GM18909 (cell line): ENCODE data around the gene KRT75.

ENCODE experiments used
- ATAC-seq: cut with Tn5 transposase; IDR thresholded peaks from one replicate; pipeline ENCODE4 v1.9.1; 2021; ENCODE audit warnings: mild to moderate bottlenecking; ENCODE audit not compliant: unreplicated experiment, poor library complexity

KRT75 gene

GRCh38 chr12:52440821-52441319 lies 6.7 kb upstream of the KRT75 start:
- no peak for ATAC-seq

- no peak for ATAC-seq
These were observed 5.7 kb upstream of the KRT75 start for GRCh38 chr12:52439845-52440244.

- ATAC-seq = no peak
These were observed 5.2 kb upstream of the KRT75 start for GRCh38 chr12:52439420-52439819.

GRCh38 chr12:52438305-52439301 lies 4.4 kb upstream of the KRT75 start:
- ATAC-seq = no peak

- ATAC-seq = no peak
These were observed 3.3 kb upstream of the KRT75 start for GRCh38 chr12:52437508-52437907.

GRCh38 chr12:52436828-52437474 lies 2.8 kb upstream of the KRT75 start:
- ATAC-seq = no peak

GRCh38 chr12:52436000-52436827 lies 2.0 kb upstream of the KRT75 start:
- ATAC-seq = no peak

- ATAC-seq = no peak
These were observed 1.5 kb upstream of the KRT75 start for GRCh38 chr12:52435659-52435999.

- no peak for ATAC-seq
These were observed 774 bp upstream of the KRT75 start for GRCh38 chr12:52434760-52435530.

GRCh38 chr12:52433501-52434080 lies 580 bp downstream of the KRT75 start:
- ATAC-seq = no peak

GRCh38 chr12:52432559-52433207 lies 1.5 kb downstream of the KRT75 start:
- no peak for ATAC-seq

- ATAC-seq = no peak
These were observed 6.0 kb downstream of the KRT75 start for GRCh38 chr12:52428121-52428520.

- no peak for ATAC-seq
These were observed 7.1 kb downstream of the KRT75 start for GRCh38 chr12:52427083-52427482.

- no peak for ATAC-seq
These were observed 8.1 kb downstream of the KRT75 start for GRCh38 chr12:52426034-52426433.

GRCh38 chr12:52425466-52425865 lies 8.7 kb downstream of the KRT75 start:
- ATAC-seq = no peak

GRCh38 chr12:52423661-52424500 lies 10.3 kb downstream of the KRT75 start:
- no peak for ATAC-seq

GRCh38 chr12:52423035-52423434 lies 11.1 kb downstream of the KRT75 start:
- no peak for ATAC-seq

GRCh38 chr12:52419656-52420055 lies 14.5 kb downstream of the KRT75 start:
- ATAC-seq = no peak
